Stimulated activated CD4-positive, alpha-beta T cell treated with anti-CD3 and anti-CD28 coated beads, Interleukin-12 subunit alpha, Interleukin-12 subunit beta, amount 100 ng/mL, for 4 hours (primary cell): ENCODE data around the gene TPM2.
A peak's percentile ranks its signal among the peaks of the same experiment; 100 is the strongest.

Experiments used
- DNase-seq: peaks from one replicate; pipeline ENCODE4 v3.0.0-alpha.2; 2020

TPM2 gene

GRCh38 chr9:35717132-35717870 is 27.6 kb upstream of the TPM2 start:
- DNase-seq = no peak

- no peak for DNase-seq
Observed at GRCh38 chr9:35716230-35716629, 26.5 kb upstream of the TPM2 start.

GRCh38 chr9:35714579-35715252 is 25.0 kb upstream of the TPM2 start:
- DNase-seq = no peak

GRCh38 chr9:35714123-35714522 is 24.4 kb upstream of the TPM2 start:
- no peak for DNase-seq

GRCh38 chr9:35713578-35713977 is 23.9 kb upstream of the TPM2 start:
- no peak for DNase-seq

- DNase-seq = no peak
Observed at GRCh38 chr9:35712762-35713400, 23.2 kb upstream of the TPM2 start.

- no peak for DNase-seq
Observed at GRCh38 chr9:35711501-35712428, 22.0 kb upstream of the TPM2 start.

GRCh38 chr9:35710818-35711500 is 21.2 kb upstream of the TPM2 start:
- DNase-seq = no peak

GRCh38 chr9:35708146-35708545 is 18.4 kb upstream of the TPM2 start:
- DNase-seq = no peak

- no peak for DNase-seq
Observed at GRCh38 chr9:35706951-35707350, 17.2 kb upstream of the TPM2 start.

GRCh38 chr9:35705836-35706430 is 16.2 kb upstream of the TPM2 start:
- DNase-seq = no peak

GRCh38 chr9:35705372-35705771 is 15.6 kb upstream of the TPM2 start:
- no peak for DNase-seq

GRCh38 chr9:35703906-35704672 is 14.4 kb upstream of the TPM2 start:
- no peak for DNase-seq

GRCh38 chr9:35702696-35703095 is 13.0 kb upstream of the TPM2 start:
- DNase-seq = no peak

GRCh38 chr9:35700942-35701341 is 11.2 kb upstream of the TPM2 start:
- DNase-seq = no peak

- no peak for DNase-seq
Observed at GRCh38 chr9:35700031-35700430, 10.3 kb upstream of the TPM2 start.

- DNase-seq = no peak
Observed at GRCh38 chr9:35698231-35698630, 8.5 kb upstream of the TPM2 start.

GRCh38 chr9:35697486-35697885 is 7.8 kb upstream of the TPM2 start:
- DNase-seq = no peak

- DNase-seq = peak; percentile 40
Observed at GRCh38 chr9:35696520-35697215, 6.9 kb upstream of the TPM2 start.

GRCh38 chr9:35695943-35696401 is 6.2 kb upstream of the TPM2 start:
- no peak for DNase-seq
